GM23338 (cell line): ENCODE data around the gene ZNF365. TPM values are rescaled to one million over a fixed set of nuclear protein-coding genes. Genes with fewer than 3 reads are reported as not detected.
A peak's percentile ranks its signal among the peaks of the same experiment; 100 is the strongest.

Experiments used
- ATAC-seq: fragments of 200-7000 bp; cut with Tn5 transposase; 3 replicates; pipeline ENCODE4 v1.9.1; 2020
- DNase-seq: peaks from one replicate; pipeline ENCODE4 v3.0.0-alpha.2; 2015; ENCODE audit warnings: low spot score
- H2AFZ ChIP-seq: fragments of 200-600 bp; sonication (generic); 2 replicates; pipeline ENCODE4 v1.8.0; 2016; ENCODE audit warnings: antibody characterized with exemption, mild to moderate bottlenecking, moderate library complexity
- H3F3A ChIP-seq: fragments of 200-600 bp; sonication (generic); replicated peaks from 2 replicates; pipeline ENCODE4 v1.8.0; 2017; ENCODE audit warnings: antibody characterized with exemption, mixed run types, low read depth
- H3K27ac ChIP-seq: fragments of 200-600 bp; sonication (generic); 2 replicates; pipeline ENCODE4 v1.6.1; 2016; ENCODE audit warnings: low read depth
- H3K27me3 ChIP-seq: fragments of 200-600 bp; sonication (generic); 2 replicates; pipeline ENCODE4 v1.8.0; 2016; ENCODE audit warnings: mild to moderate bottlenecking, mixed run types, moderate library complexity; ENCODE audit not compliant: insufficient read depth
- H3K36me3 ChIP-seq: fragments of 200-600 bp; sonication (generic); 2 replicates; pipeline ENCODE4 v1.8.0; 2016; ENCODE audit warnings: mild to moderate bottlenecking; ENCODE audit not compliant: insufficient read depth
- H3K4me1 ChIP-seq: fragments of 200-600 bp; sonication (generic); 2 replicates; pipeline ENCODE4 v1.8.0; 2016; ENCODE audit warnings: mild to moderate bottlenecking, moderate library complexity; ENCODE audit not compliant: insufficient read depth
- H3K4me2 ChIP-seq: fragments of 200-600 bp; sonication (generic); 2 replicates; pipeline ENCODE4 v1.7.1; 2017; ENCODE audit warnings: mixed run types
- H3K4me3 ChIP-seq: fragments of 200-600 bp; sonication (generic); 2 replicates; pipeline ENCODE4 v1.6.1; 2016; ENCODE audit warnings: mixed run types
- H3K79me2 ChIP-seq: fragments of 200-600 bp; sonication (generic); replicated peaks from 2 replicates; pipeline ENCODE4 v1.8.0; 2017; ENCODE audit warnings: mild to moderate bottlenecking; ENCODE audit not compliant: insufficient read depth
- H3K9me2 ChIP-seq: fragments of 200-600 bp; sonication (generic); 2 replicates; pipeline ENCODE4 v1.8.0; 2017; ENCODE audit not compliant: insufficient read depth
- H4K20me1 ChIP-seq: fragments of 200-600 bp; sonication (generic); replicated peaks from 2 replicates; pipeline ENCODE4 v1.8.0; 2017; ENCODE audit warnings: mild to moderate bottlenecking; ENCODE audit not compliant: insufficient read depth
- H3K27ac Mint-ChIP-seq: 2 replicates; pipeline ENCODE4 v1.8.0; 2020; ENCODE audit warnings: inconsistent platforms, mild to moderate bottlenecking, moderate library complexity, mixed read lengths
- H3K27me3 Mint-ChIP-seq: 3 replicates; pipeline ENCODE4 v1.8.0; 2022; ENCODE audit warnings: low read depth, mild to moderate bottlenecking, moderate library complexity, mixed read lengths, inconsistent platforms; ENCODE audit not compliant: insufficient read depth, poor library complexity
- H3K36me3 Mint-ChIP-seq: 3 replicates; pipeline ENCODE4 v1.8.0; 2021; ENCODE audit warnings: low read depth, mild to moderate bottlenecking, inconsistent platforms, moderate library complexity, mixed read lengths
- H3K4me1 Mint-ChIP-seq: 3 replicates; pipeline ENCODE4 v1.8.0; 2020; ENCODE audit warnings: mild to moderate bottlenecking, inconsistent platforms, mixed read lengths
- H3K4me3 Mint-ChIP-seq: 3 replicates; pipeline ENCODE4 v1.8.0; 2021; ENCODE audit warnings: moderate library complexity, mild to moderate bottlenecking, inconsistent platforms, mixed read lengths
- H3K9me3 Mint-ChIP-seq: 3 replicates; pipeline ENCODE4 v1.8.0; 2020; ENCODE audit warnings: moderate library complexity, mild to moderate bottlenecking, inconsistent platforms, mixed read lengths
- CREB1 ChIP-seq: fragments of 250-450 bp; sonication (Bioruptor Pico); IDR thresholded peaks from 2 replicates; pipeline ENCODE4 v1.5.0; 2020; ENCODE audit warnings: low read depth, mild to moderate bottlenecking, moderate library complexity
- CTCF ChIP-seq, 2 experiments: fragments of 200-600 bp in 1 of 2; sonication (generic) in 1 of 2; conservative IDR thresholded peaks; 2 replicates each; pipeline versions ENCODE4 v1.5.1 to v1.6.1; 2016 to 2017; ENCODE audit warnings: antibody characterized with exemption in 2 of 2, low read depth in 2 of 2, mild to moderate bottlenecking in 2 of 2, moderate library complexity in 1 of 2
- ETS1 ChIP-seq: IDR thresholded peaks from 2 replicates; pipeline ENCODE4 v1.6.1; 2016; ENCODE audit warnings: antibody characterized with exemption
- EZH2 ChIP-seq: fragments of 200-600 bp; sonication (generic); IDR thresholded peaks from one replicate; pipeline ENCODE4 v1.8.0; 2017; ENCODE audit warnings: antibody characterized with exemption, mild to moderate bottlenecking, low read depth; ENCODE audit not compliant: unreplicated experiment
- EZH2phosphoT487 ChIP-seq: fragments of 200-600 bp; sonication (generic); IDR thresholded peaks from one replicate; pipeline ENCODE4 v1.8.1; 2018; ENCODE audit warnings: antibody characterized with exemption; ENCODE audit not compliant: unreplicated experiment
- JUNB ChIP-seq: IDR thresholded peaks from one replicate; pipeline ENCODE4 v1.6.1; 2016; ENCODE audit warnings: antibody characterized with exemption; ENCODE audit not compliant: unreplicated experiment
- NANOG ChIP-seq: IDR thresholded peaks from 2 replicates; pipeline ENCODE4 v1.6.1; 2016; ENCODE audit warnings: antibody characterized with exemption, borderline replicate concordance
- POLR2AphosphoS5 ChIP-seq: IDR thresholded peaks from 2 replicates; pipeline ENCODE4 v1.6.1; 2016; ENCODE audit warnings: antibody characterized with exemption, low read depth
- REST ChIP-seq: IDR thresholded peaks from one replicate; pipeline ENCODE4 v1.6.1; 2018; ENCODE audit warnings: antibody characterized with exemption; ENCODE audit not compliant: unreplicated experiment
- STAT1 ChIP-seq: IDR thresholded peaks from one replicate; pipeline ENCODE4 v1.6.1; 2016; ENCODE audit warnings: antibody characterized with exemption; ENCODE audit not compliant: unreplicated experiment
- ZNF114 ChIP-seq: fragments of 250-450 bp; sonication (Bioruptor Pico); IDR thresholded peaks from 2 replicates; pipeline ENCODE4 v1.5.0; 2020; ENCODE audit warnings: mild to moderate bottlenecking, moderate library complexity
- ZNF331 ChIP-seq: fragments of 250-450 bp; sonication (Bioruptor Pico); IDR thresholded peaks from 2 replicates; pipeline ENCODE4 v1.5.0; 2020; ENCODE audit warnings: low read depth, mild to moderate bottlenecking, moderate library complexity
- ZNF462 ChIP-seq: fragments of 250-450 bp; sonication (Bioruptor Pico); IDR thresholded peaks from 2 replicates; pipeline ENCODE4 v1.5.0; 2020; ENCODE audit warnings: mild to moderate bottlenecking, moderate library complexity
- polyA plus RNA-seq: library from polyadenylated mRNA; unstranded; fragments of >200 nt; fragmentation: Nextera tagmentation; extraction: Ambion mirVana; gene quantifications from 2 replicates; pipeline ENCODE4 v1.2.1, GENCODE V29; 2016
- total RNA-seq: library from RNA; depleted of rRNA; stranded (reverse); fragments of >200 nt; shearing (Covaris generic); gene quantifications from 2 replicates; pipeline ENCODE4 v1.2.3, GENCODE V29; 2014

Gene ZNF365
- total and polyA plus RNA-seq, 2 experiments from 2014 or later, result 0.19 to 0.59 TPM

GRCh38 chr10:62426600-62426999, 52.4 kb downstream of the ZNF365 start:
- H3K9me2 ChIP-seq, result 0 out of 2 replicates have a peak, but pooled peaks cover 3% of the 10 kb centered on the region
- TF ChIP-seq NANOG (no peak), CTCF (conservative IDR thresholded peaks at IDR 0.05; ENCODE audit: low read depth in 2 of 2) (no peak), ZNF114 (no peak), REST (no peak), EZH2phosphoT487 (no peak), ETS1 (no peak), JUNB (no peak), STAT1 (no peak), ZNF462 (CRISPR knock-in tag) (no peak), POLR2AphosphoS5 (no peak), EZH2 (no peak), ZNF331 (CRISPR knock-in tag) (no peak), CREB1 (no peak)
- peaks cover 25% of the 10 kb centered on the region for H3K27me3 Mint-ChIP-seq

More at GRCh38 chr10:62426600-62426999, 52.4 kb downstream of the ZNF365 start:
- H3K27ac Mint-ChIP-seq, result no peak overlapping the region
- Histone ChIP-seq H2AFZ (no peak overlapping the region), H3K4me3 (no peak overlapping the region), H3F3A (no peaks in the 10 kb centered on the region), H3K27ac (no peak overlapping the region), H3K79me2 (no peaks in the 10 kb centered on the region), H4K20me1 (no peaks in the 10 kb centered on the region), H3K27me3 (peaks cover 31% of the 10 kb centered on the region), H3K4me2 (no peak overlapping the region), H3K4me1 (0 out of 2 replicates have a peak, but pooled peaks cover 3% of the 10 kb centered on the region), H3K36me3 (no peaks in the 10 kb centered on the region)
- H3K36me3 Mint-ChIP-seq, result no peaks in the 10 kb centered on the region
- DNase-seq, result peak; percentile 65
- H3K4me3 Mint-ChIP-seq, result no peak overlapping the region
- H3K4me1 Mint-ChIP-seq, result peaks cover 5% of the 10 kb centered on the region; the same call in 1 of the 3 replicates
- ATAC-seq, result peak; percentile 94
- H3K9me3 Mint-ChIP-seq, result peaks cover 2% of the 10 kb centered on the region; the same call in 1 of the 3 replicates
